Caco-2 (cell line): Measurements from ENCODE around the gene ATP8B1. TPM values are rescaled to one million over a fixed set of nuclear protein-coding genes. Genes with fewer than 3 reads are reported as not detected.

Source experiments
- BruUV-seq: library from RNA; stranded (reverse); fragments of 400-500 nt; replicated peaks from 2 replicates; lab custom pipeline; 2021; lab: Mats Ljungman, UMichigan
- CTCF ChIA-PET: fragments of 300-600 bp; sonication (Branson Sonifier 250); formaldehyde crosslinking; loops from one replicate; lab custom pipeline; 2022; ENCODE audit warnings: antibody characterized with exemption; lab: Charles Lee
- POLR2A ChIA-PET: fragments of 300-600 bp; sonication (Branson Sonifier 250); formaldehyde crosslinking; loops from one replicate; lab custom pipeline; 2022; ENCODE audit warnings: antibody characterized with exemption; lab: Charles Lee
- DNase-seq, 2 experiments: peaks; one replicate each; pipeline versions ENCODE4 v3.0.0 to v3.0.0-alpha.2; 2020 to 2022
- H3K27me3 ChIP-seq: replicated peaks from 2 replicates; pipeline ENCODE4 v1.6.0; 2011; ENCODE audit warnings: low read length; ENCODE audit not compliant: control insufficient read depth, insufficient read depth
- H3K36me3 ChIP-seq: 2 replicates; pipeline ENCODE4 v1.5.1; 2011; ENCODE audit warnings: low read length; ENCODE audit not compliant: control insufficient read depth, insufficient read depth
- H3K4me1 ChIP-seq: fragments of 250-450 bp; sonication (Bioruptor Pico); 2 replicates; pipeline ENCODE4 v1.5.1; 2020; ENCODE audit warnings: mild to moderate bottlenecking
- H3K4me3 ChIP-seq: 2 replicates; pipeline ENCODE4 v1.5.1; 2011; ENCODE audit warnings: low read depth, mild to moderate bottlenecking, control low read depth, low read length
- H3K9me3 ChIP-seq: fragments of 250-450 bp; sonication (Bioruptor Pico); 2 replicates; pipeline ENCODE4 v1.5.1; 2020; ENCODE audit warnings: mild to moderate bottlenecking, moderate library complexity
- H3K27ac Mint-ChIP-seq: one replicate; pipeline ENCODE4 v1.8.0; 2022; ENCODE audit warnings: mixed read lengths; ENCODE audit not compliant: unreplicated experiment
- H3K27me3 Mint-ChIP-seq: one replicate; pipeline ENCODE4 v1.8.0; 2022; ENCODE audit warnings: mixed read lengths; ENCODE audit not compliant: insufficient read depth, unreplicated experiment
- H3K36me3 Mint-ChIP-seq: one replicate; pipeline ENCODE4 v1.8.0; 2022; ENCODE audit warnings: mild to moderate bottlenecking, mixed read lengths; ENCODE audit not compliant: insufficient read depth, unreplicated experiment
- H3K4me1 Mint-ChIP-seq: one replicate; pipeline ENCODE4 v1.8.0; 2022; ENCODE audit warnings: low read depth, mixed read lengths; ENCODE audit not compliant: unreplicated experiment
- H3K4me3 Mint-ChIP-seq: one replicate; pipeline ENCODE4 v1.8.0; 2022; ENCODE audit warnings: mild to moderate bottlenecking, moderate library complexity, mixed read lengths; ENCODE audit not compliant: unreplicated experiment
- H3K9me3 Mint-ChIP-seq: one replicate; pipeline ENCODE4 v1.8.0; 2022; ENCODE audit warnings: mixed read lengths; ENCODE audit not compliant: unreplicated experiment
- intact Hi-C: fragments of 100-400 bp; cut with micrococcal nuclease; formaldehyde crosslinking; loops from one replicate; pipeline ENCODE4 v1.10.0; 2022; ENCODE audit not compliant: unreplicated experiment
- total RNA-seq: library from RNA; stranded (reverse); gene quantifications from 2 replicates; pipeline ENCODE4 v1.2.3, GENCODE V29; 2022
- TF ChIP-seq, protein P1 (sequence below), 2 experiments: fragments of 200-600 bp in 1 of 2; IDR thresholded peaks; 1 replicate in 1 of 2; 2 replicates in 1 of 2; pipeline versions ENCODE4 v1.5.1 to v1.8.0; 2011 to 2022; ENCODE audit warnings: antibody characterized with exemption in 1 of 2, control low read depth in 1 of 2, inconsistent platforms in 1 of 2, low read depth in 1 of 2, low read length in 1 of 2, mild to moderate bottlenecking in 1 of 2, moderate library complexity in 1 of 2; ENCODE audit not compliant: insufficient read depth in 1 of 2, severe bottlenecking in 1 of 2, unreplicated experiment in 1 of 2

The ATP8B1 gene
- total RNA-seq, 1 experiment from 2014 or later, result 31.6 TPM

DNA sequence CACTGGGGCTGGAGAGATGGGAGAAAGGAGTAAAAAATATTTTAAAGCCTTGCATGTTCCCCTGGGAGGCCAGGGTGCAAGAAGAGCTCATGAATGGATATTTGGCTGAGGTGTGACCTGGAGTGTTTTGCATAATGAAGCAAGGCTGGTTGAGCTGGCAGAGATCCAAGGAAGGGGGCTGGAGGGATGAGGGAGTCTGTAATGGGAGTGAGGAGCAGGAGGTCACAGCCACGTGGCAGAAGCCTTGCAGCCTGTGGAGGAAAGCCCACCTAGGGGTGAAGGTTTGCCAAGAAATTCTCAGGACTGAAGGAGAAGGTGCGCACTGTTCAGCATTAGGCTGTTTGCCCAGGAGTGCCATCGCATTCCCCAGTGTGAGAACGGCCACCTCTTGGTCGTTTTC lies 40.3 kb upstream of the ATP8B1 start:
- Histone ChIP-seq H3K4me3 (no peak overlapping the region), H3K4me1 (peaks cover 18% of the 10 kb centered on the region), H3K27me3 (no peaks in the 10 kb centered on the region), H3K9me3 (no peaks in the 10 kb centered on the region), H3K36me3 (no peaks in the 10 kb centered on the region)
- intact Hi-C loops, result no loop called here
- H3K4me3 Mint-ChIP-seq, result no peak overlapping the region
- ChIA-PET POLR2A (no interaction called here), CTCF (no interaction called here)
- TF ChIP-seq, protein P1, sequence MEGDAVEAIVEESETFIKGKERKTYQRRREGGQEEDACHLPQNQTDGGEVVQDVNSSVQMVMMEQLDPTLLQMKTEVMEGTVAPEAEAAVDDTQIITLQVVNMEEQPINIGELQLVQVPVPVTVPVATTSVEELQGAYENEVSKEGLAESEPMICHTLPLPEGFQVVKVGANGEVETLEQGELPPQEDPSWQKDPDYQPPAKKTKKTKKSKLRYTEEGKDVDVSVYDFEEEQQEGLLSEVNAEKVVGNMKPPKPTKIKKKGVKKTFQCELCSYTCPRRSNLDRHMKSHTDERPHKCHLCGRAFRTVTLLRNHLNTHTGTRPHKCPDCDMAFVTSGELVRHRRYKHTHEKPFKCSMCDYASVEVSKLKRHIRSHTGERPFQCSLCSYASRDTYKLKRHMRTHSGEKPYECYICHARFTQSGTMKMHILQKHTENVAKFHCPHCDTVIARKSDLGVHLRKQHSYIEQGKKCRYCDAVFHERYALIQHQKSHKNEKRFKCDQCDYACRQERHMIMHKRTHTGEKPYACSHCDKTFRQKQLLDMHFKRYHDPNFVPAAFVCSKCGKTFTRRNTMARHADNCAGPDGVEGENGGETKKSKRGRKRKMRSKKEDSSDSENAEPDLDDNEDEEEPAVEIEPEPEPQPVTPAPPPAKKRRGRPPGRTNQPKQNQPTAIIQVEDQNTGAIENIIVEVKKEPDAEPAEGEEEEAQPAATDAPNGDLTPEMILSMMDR (IDR thresholded peaks at IDR 0.05; ENCODE audit: insufficient read depth in 1 of 2, low read depth in 1 of 2, low read length in 1 of 2, severe bottlenecking in 1 of 2, unreplicated experiment in 1 of 2), result no peak
- H3K9me3 Mint-ChIP-seq, result no peaks in the 10 kb centered on the region
- no TSS peak for BruUV-seq
- no peaks in the 10 kb centered on the region for H3K27me3 Mint-ChIP-seq
- no peak overlapping the region for H3K27ac Mint-ChIP-seq
- no peaks in the 10 kb centered on the region for H3K36me3 Mint-ChIP-seq
- DNase-seq, result no peak
- peaks cover 7% of the 10 kb centered on the region for H3K4me1 Mint-ChIP-seq

DNA sequence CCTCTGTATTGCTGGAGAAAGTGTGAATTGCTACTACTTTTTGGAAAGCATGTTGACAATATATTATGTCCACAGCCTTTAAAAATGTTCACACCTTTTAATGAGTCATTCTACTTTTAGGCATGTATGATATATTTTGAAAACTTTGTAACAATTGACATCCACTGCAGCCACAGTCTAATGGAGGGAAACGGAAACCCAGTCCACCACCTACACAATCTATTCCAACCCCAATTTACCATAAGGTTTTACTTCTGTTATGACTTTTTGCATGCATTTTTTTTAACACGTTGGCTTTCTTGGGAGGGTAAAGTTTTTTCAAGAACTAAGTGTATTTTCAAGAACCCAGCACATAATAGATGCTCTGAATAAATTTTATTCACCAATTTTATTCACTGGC lies 38.5 kb upstream of the ATP8B1 start:
- H3K9me3 Mint-ChIP-seq, result no peaks in the 10 kb centered on the region
- Histone ChIP-seq H3K4me3 (no peak overlapping the region), H3K36me3 (no peaks in the 10 kb centered on the region), H3K27me3 (no peaks in the 10 kb centered on the region), H3K4me1 (peaks cover 11% of the 10 kb centered on the region), H3K9me3 (no peaks in the 10 kb centered on the region)
- POLR2A ChIA-PET, result no interaction called here
- CTCF ChIA-PET, result no interaction called here
- TF ChIP-seq, protein P1 (IDR thresholded peaks at IDR 0.05; ENCODE audit: insufficient read depth in 1 of 2, low read depth in 1 of 2, low read length in 1 of 2, severe bottlenecking in 1 of 2, unreplicated experiment in 1 of 2), result no peak
- BruUV-seq, result no TSS peak
- no peaks in the 10 kb centered on the region for H3K27me3 Mint-ChIP-seq
- H3K27ac Mint-ChIP-seq, result no peak overlapping the region
- intact Hi-C loops, result no loop called here
- peaks cover 7% of the 10 kb centered on the region for H3K4me1 Mint-ChIP-seq
- no peak overlapping the region for H3K4me3 Mint-ChIP-seq
- no peak for DNase-seq
- H3K36me3 Mint-ChIP-seq, result no peaks in the 10 kb centered on the region

DNA sequence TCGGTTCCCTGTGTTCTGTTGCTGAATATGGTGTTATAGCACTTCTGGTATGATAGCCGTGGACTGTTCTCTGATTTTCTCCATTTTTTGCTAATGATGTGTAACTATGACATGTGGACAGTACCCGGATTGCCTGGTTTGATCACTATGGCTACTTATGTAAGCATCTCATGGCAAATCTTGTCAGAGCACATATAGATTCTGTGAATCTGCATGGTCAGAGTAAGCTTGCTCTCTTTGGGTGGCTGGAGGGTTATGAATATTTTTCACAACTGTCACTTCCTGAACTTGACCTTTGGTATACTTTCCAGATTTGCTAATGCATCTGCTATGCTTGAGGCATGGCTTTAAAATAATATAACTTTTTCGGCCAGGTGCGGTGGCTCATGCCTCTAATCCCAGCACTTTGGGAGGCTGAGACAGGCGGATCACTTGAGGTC lies 36.8 kb upstream of the ATP8B1 start:
- H3K36me3 ChIP-seq, result no peaks in the 10 kb centered on the region
- no peaks in the 10 kb centered on the region for H3K4me1 ChIP-seq
- H3K27ac Mint-ChIP-seq, result no peak overlapping the region
- no TSS peak for BruUV-seq
- intact Hi-C loops, result no loop called here
- H3K4me1 Mint-ChIP-seq, result no peaks in the 10 kb centered on the region
- POLR2A ChIA-PET, result no interaction called here
- CTCF ChIA-PET, result no interaction called here
- no peaks in the 10 kb centered on the region for H3K36me3 Mint-ChIP-seq
- H3K9me3 ChIP-seq, result no peaks in the 10 kb centered on the region
- no peak overlapping the region for H3K4me3 ChIP-seq
- no peak overlapping the region for H3K4me3 Mint-ChIP-seq
- no peaks in the 10 kb centered on the region for H3K27me3 ChIP-seq
- no peaks in the 10 kb centered on the region for H3K27me3 Mint-ChIP-seq
- no peak for DNase-seq
- no peaks in the 10 kb centered on the region for H3K9me3 Mint-ChIP-seq
- TF ChIP-seq, protein P1 (IDR thresholded peaks at IDR 0.05; ENCODE audit: insufficient read depth in 1 of 2, low read depth in 1 of 2, low read length in 1 of 2, severe bottlenecking in 1 of 2, unreplicated experiment in 1 of 2), result no peak
